H9 (cell line): ENCODE results near the gene DCX. TPM values are rescaled to one million over a fixed set of nuclear protein-coding genes. Genes with fewer than 3 reads are reported as not detected.
A peak's percentile ranks its signal among the peaks of the same experiment; 100 is the strongest.

Experiments
- DNase-seq: peaks from one replicate; pipeline ENCODE4 v3.0.0-alpha.2; 2017
- H2AFZ ChIP-seq: one replicate; pipeline ENCODE4 v1.6.1; 2013; ENCODE audit warnings: mild to moderate bottlenecking, low read length, control low read depth, moderate library complexity
- H2AK5ac ChIP-seq: 2 replicates; pipeline ENCODE4 v1.6.1; 2013; ENCODE audit warnings: low read length, control low read depth, mixed read lengths; ENCODE audit not compliant: insufficient read length
- H2BK120ac ChIP-seq: one replicate; pipeline ENCODE4 v1.6.1; 2013; ENCODE audit warnings: low read depth, mild to moderate bottlenecking, low read length, control low read depth, inconsistent platforms; ENCODE audit not compliant: poor library complexity, severe bottlenecking
- H2BK12ac ChIP-seq: 2 replicates; pipeline ENCODE4 v1.6.1; 2013; ENCODE audit warnings: low read length, control low read depth, mixed read lengths, low read depth; ENCODE audit not compliant: insufficient read length
- H2BK15ac ChIP-seq: 2 replicates; pipeline ENCODE4 v1.6.1; 2013; ENCODE audit warnings: low read depth, low read length, control low read depth
- H2BK20ac ChIP-seq: one replicate; pipeline ENCODE4 v1.6.1; 2013; ENCODE audit warnings: low read depth, mild to moderate bottlenecking, low read length, control low read depth, inconsistent platforms; ENCODE audit not compliant: poor library complexity, severe bottlenecking
- H2BK5ac ChIP-seq: 2 replicates; pipeline ENCODE4 v1.6.1; 2013; ENCODE audit warnings: low read length, control low read depth, mixed read lengths; ENCODE audit not compliant: insufficient read length
- H3K14ac ChIP-seq: 2 replicates; pipeline ENCODE4 v1.6.1; 2013; ENCODE audit warnings: low read length, control low read depth; ENCODE audit not compliant: insufficient read depth
- H3K18ac ChIP-seq: 2 replicates; pipeline ENCODE4 v1.6.1; 2013; ENCODE audit warnings: low read depth, mild to moderate bottlenecking, mixed read lengths, low read length, control low read depth; ENCODE audit not compliant: insufficient read length
- H3K23ac ChIP-seq: 2 replicates; pipeline ENCODE4 v1.6.1; 2013; ENCODE audit warnings: low read length, control low read depth, mixed read lengths, low read depth; ENCODE audit not compliant: insufficient read length
- H3K23me2 ChIP-seq: 2 replicates; pipeline ENCODE4 v1.6.1; 2013; ENCODE audit warnings: low read depth, mild to moderate bottlenecking, mixed read lengths, low read length, control low read depth; ENCODE audit not compliant: insufficient read length, poor library complexity, severe bottlenecking
- H3K27ac ChIP-seq: 2 replicates; pipeline ENCODE4 v1.5.1; 2013; ENCODE audit warnings: low read length, control low read depth, mixed read lengths, low read depth; ENCODE audit not compliant: insufficient read length
- H3K27me3 ChIP-seq: 2 replicates; pipeline ENCODE4 v1.6.1; 2013; ENCODE audit warnings: low read length, control low read depth, inconsistent platforms; ENCODE audit not compliant: insufficient read depth
- H3K4ac ChIP-seq: 2 replicates; pipeline ENCODE4 v1.6.1; 2013; ENCODE audit warnings: low read depth, mild to moderate bottlenecking, control low read depth, inconsistent platforms, low read length, moderate library complexity
- H3K4me1 ChIP-seq: 2 replicates; pipeline ENCODE4 v1.6.1; 2013; ENCODE audit warnings: low read length, control low read depth, inconsistent platforms; ENCODE audit not compliant: insufficient read depth
- H3K4me2 ChIP-seq: 2 replicates; pipeline ENCODE4 v1.6.1; 2013; ENCODE audit warnings: low read length, control low read depth, mixed read lengths; ENCODE audit not compliant: insufficient read length, insufficient read depth
- H3K56ac ChIP-seq: 2 replicates; pipeline ENCODE4 v1.6.1; 2013; ENCODE audit warnings: low read depth, mild to moderate bottlenecking, mixed read lengths, low read length, control low read depth; ENCODE audit not compliant: insufficient read length
- H3K79me1 ChIP-seq: 2 replicates; pipeline ENCODE4 v1.6.1; 2013; ENCODE audit warnings: low read depth, mild to moderate bottlenecking, moderate library complexity, low read length, control low read depth, inconsistent platforms; ENCODE audit not compliant: insufficient read depth, poor library complexity, severe bottlenecking
- H3K79me2 ChIP-seq: 2 replicates; pipeline ENCODE4 v1.6.1; 2013; ENCODE audit warnings: low read length, control low read depth, inconsistent platforms; ENCODE audit not compliant: insufficient read depth
- H3K9ac ChIP-seq: 2 replicates; pipeline ENCODE4 v1.6.1; 2013; ENCODE audit warnings: low read length, control low read depth, mixed read lengths; ENCODE audit not compliant: insufficient read length; ENCODE audit errors: extremely low read depth
- H3K9me3 ChIP-seq: one replicate; pipeline ENCODE4 v1.6.1; 2013; ENCODE audit warnings: low read depth, low read length, inconsistent platforms; ENCODE audit not compliant: control insufficient read depth
- H3T11ph ChIP-seq: one replicate; pipeline ENCODE4 v1.6.1; 2013; ENCODE audit warnings: mild to moderate bottlenecking, low read length, control low read depth, inconsistent platforms
- H4K20me1 ChIP-seq: one replicate; pipeline ENCODE4 v1.6.1; 2013; ENCODE audit not compliant: control insufficient read depth, insufficient read length, insufficient read depth
- H4K5ac ChIP-seq: 2 replicates; pipeline ENCODE4 v1.6.1; 2013; ENCODE audit warnings: low read depth, mild to moderate bottlenecking, mixed read lengths, low read length, control low read depth; ENCODE audit not compliant: insufficient read length
- H4K8ac ChIP-seq: replicated peaks from 2 replicates; pipeline ENCODE4 v1.6.1; 2013; ENCODE audit warnings: low read length, control low read depth, mixed read lengths, low read depth; ENCODE audit not compliant: insufficient read length
- H4K91ac ChIP-seq: 2 replicates; pipeline ENCODE4 v1.6.1; 2013; ENCODE audit warnings: low read depth, mild to moderate bottlenecking, moderate library complexity, mixed read lengths, low read length, control low read depth; ENCODE audit not compliant: insufficient read length
- H3K27ac Mint-ChIP-seq, 3 experiments: 2 replicates in 2 of 3; 3 replicates in 1 of 3; pipeline ENCODE4 v1.8.0; 2020 to 2021; ENCODE audit warnings: mixed read lengths in 3 of 3, mild to moderate bottlenecking in 1 of 3, moderate library complexity in 1 of 3
- H3K27me3 Mint-ChIP-seq: 2 replicates; pipeline ENCODE4 v1.8.0; 2021; ENCODE audit warnings: low read depth, mild to moderate bottlenecking, moderate library complexity, mixed read lengths
- H3K36me3 Mint-ChIP-seq, 3 experiments: 2 replicates in 2 of 3; 3 replicates in 1 of 3; pipeline ENCODE4 v1.8.0; 2020 to 2021; ENCODE audit warnings: low read depth in 3 of 3, mixed read lengths in 3 of 3; ENCODE audit not compliant: insufficient read depth in 1 of 3
- H3K4me1 Mint-ChIP-seq, 2 experiments: 2 replicates each; pipeline ENCODE4 v1.8.0; 2020; ENCODE audit warnings: mixed read lengths in 2 of 2
- H3K4me3 Mint-ChIP-seq, 2 experiments: 2 replicates in 1 of 2; 3 replicates in 1 of 2; pipeline ENCODE4 v1.8.0; 2020 to 2021; ENCODE audit warnings: mild to moderate bottlenecking in 2 of 2, mixed read lengths in 2 of 2, moderate library complexity in 1 of 2
- H3K9me3 Mint-ChIP-seq, 2 experiments: 2 replicates in 1 of 2; 3 replicates in 1 of 2; pipeline ENCODE4 v1.8.0; 2020; ENCODE audit warnings: mild to moderate bottlenecking in 2 of 2, mixed read lengths in 2 of 2, moderate library complexity in 1 of 2
- CTCF ChIP-seq: fragments of 200-600 bp; sonication (generic); conservative IDR thresholded peaks from 3 replicates; pipeline ENCODE4 v1.8.0; 2021; ENCODE audit warnings: antibody characterized with exemption, mild to moderate bottlenecking
- WGBS: extraction: QIAGEN DNeasy Blood & Tissue Kit; methylation state at CpG from one replicate; pipeline ENCODE4 v1.1.7; 2013; ENCODE audit warnings: missing lambda C conversion rate, low lambda C conversion rate, mixed read lengths; ENCODE audit not compliant: insufficient read length; ENCODE audit errors: extremely low coverage; 5-methylcytosine and 5-hydroxymethylcytosine counted together
- total RNA-seq: library from RNA; stranded (reverse); gene quantifications from 2 replicates; pipeline ENCODE4 v1.2.1, GENCODE V29; 2021

DCX gene
- total RNA-seq, 1 experiment from 2014 or later = 2.0 TPM

DNA sequence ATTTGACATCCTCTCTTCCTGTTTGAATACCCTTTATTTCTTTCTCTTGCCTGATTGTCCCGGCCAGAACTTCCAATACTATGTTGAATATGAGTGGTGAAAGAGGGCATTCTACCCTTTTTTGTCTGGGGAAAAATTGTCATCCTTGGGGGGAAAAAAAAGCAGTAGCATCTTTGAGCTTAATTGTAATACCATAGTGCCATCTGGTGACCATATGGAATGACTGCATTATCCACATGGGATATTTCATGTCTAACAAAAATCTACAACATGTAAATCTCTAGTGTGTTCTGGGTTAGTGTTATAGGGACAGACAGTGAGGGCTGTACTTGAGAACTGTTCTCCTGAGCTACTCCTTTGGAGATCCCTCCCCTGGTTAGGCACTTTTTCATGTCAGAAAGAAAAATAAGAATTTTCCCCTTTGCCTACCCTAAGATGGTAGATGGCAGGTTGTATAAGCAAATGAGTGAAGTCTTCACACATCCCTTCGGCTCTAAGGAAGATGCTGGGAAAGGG, 167.7 kb downstream of the DCX start:
- no peak overlapping the region for H3K23ac ChIP-seq
- H3K9me3 ChIP-seq = no peaks in the 10 kb centered on the region
- no peaks in the 10 kb centered on the region; a peak in 1 of 5 replicates for H3K9me3 Mint-ChIP-seq
- no CpG with 5 or more reads among the region's 2 CpGs for WGBS
- no peak overlapping the region for H3K9ac ChIP-seq
- no peaks in the 10 kb centered on the region for H3K36me3 Mint-ChIP-seq
- H4K20me1 ChIP-seq = no peaks in the 10 kb centered on the region
- H3K14ac ChIP-seq = no peak overlapping the region
- H2AFZ ChIP-seq = no peak overlapping the region
- H3K79me2 ChIP-seq = no peaks in the 10 kb centered on the region
- H4K5ac ChIP-seq = no peak overlapping the region
- H2BK15ac ChIP-seq = no peak overlapping the region
- H3K79me1 ChIP-seq = no peaks in the 10 kb centered on the region
- H2AK5ac ChIP-seq = no peak overlapping the region
- no peak overlapping the region for H3K4me2 ChIP-seq
- H2BK12ac ChIP-seq = no peak overlapping the region
- H3K27ac ChIP-seq = no peak overlapping the region
- DNase-seq = no peak
- TF ChIP-seq CTCF = peak; percentile 82
- H3K4ac ChIP-seq = no peak overlapping the region
- no peaks in the 10 kb centered on the region for H3K27me3 ChIP-seq
- no peak overlapping the region for H4K8ac ChIP-seq
- H2BK5ac ChIP-seq = no peak overlapping the region
- H2BK20ac ChIP-seq = no peak overlapping the region
- H3K27ac Mint-ChIP-seq = no peak overlapping the region
- no peak overlapping the region for H4K91ac ChIP-seq
- H2BK120ac ChIP-seq = no peak overlapping the region
- H3T11ph ChIP-seq = no peak overlapping the region
- H3K23me2 ChIP-seq = no peaks in the 10 kb centered on the region
- H3K4me1 ChIP-seq = no peaks in the 10 kb centered on the region
- H3K27me3 Mint-ChIP-seq = no peaks in the 10 kb centered on the region; the same call in 1 of the 2 replicates
- H3K4me1 Mint-ChIP-seq = no peaks in the 10 kb centered on the region
- no peak overlapping the region for H3K4me3 Mint-ChIP-seq
- no peak overlapping the region for H3K18ac ChIP-seq
- no peak overlapping the region for H3K56ac ChIP-seq

Other genes starting within 250 kb of the DCX start
- gene CAPN6, start 141.7 kb downstream of the DCX start, total RNA-seq = 7.2 and 7.4 TPM in 2 replicates
- 0.22 and 0.29 TPM in 2 replicates for gene SERTM2, start 99.5 kb upstream of the DCX start, total RNA-seq